H1 (cell line): ENCODE data around the gene C2CD3.

Experiments used
- ATF2 ChIP-seq: IDR thresholded peaks from 2 replicates; pipeline ENCODE4 v1.6.1; 2012; ENCODE audit warnings: low read length, inconsistent platforms
- CTCF ChIP-seq, 3 experiments: IDR thresholded peaks; 1 replicate in 2 of 3; 2 replicates in 1 of 3; pipeline versions ENCODE4 v1.5.1 to v1.6.1; 2011; ENCODE audit warnings: low read length in 3 of 3, mild to moderate bottlenecking in 3 of 3, inconsistent platforms in 2 of 3, low read depth in 1 of 3, moderate library complexity in 1 of 3; ENCODE audit not compliant: insufficient read depth in 1 of 3; ENCODE audit errors: control extremely low read depth in 1 of 3
- EGR1 ChIP-seq: IDR thresholded peaks from 2 replicates; pipeline ENCODE4 v1.6.1; 2011; ENCODE audit warnings: low read depth, low read length, borderline replicate concordance
- EZH2 ChIP-seq: fragments of 200-600 bp; sonication (generic); IDR thresholded peaks from 2 replicates; pipeline ENCODE4 v1.7.1; 2012; ENCODE audit warnings: low read depth, mild to moderate bottlenecking, moderate library complexity, low read length, inconsistent platforms; ENCODE audit not compliant: severe bottlenecking
- MAX ChIP-seq: IDR thresholded peaks from 2 replicates; pipeline ENCODE4 v1.6.1; 2012; ENCODE audit warnings: inconsistent platforms
- RFX5 ChIP-seq: IDR thresholded peaks from 2 replicates; pipeline ENCODE4 v1.6.1; 2011; ENCODE audit warnings: low read depth, low read length, improper control_type of control experiment, borderline replicate concordance
- USF2 ChIP-seq: IDR thresholded peaks from 2 replicates; pipeline ENCODE4 v1.6.1; 2011; ENCODE audit warnings: low read length, improper control_type of control experiment

- TF ChIP-seq CTCF (IDR thresholded peaks at IDR 0.05; ENCODE audit: control extremely low read depth in 1 of 3, insufficient read depth in 1 of 3, low read depth in 1 of 3, low read length in 3 of 3) (no peak), EGR1 (no peak), MAX (no peak), RFX5 (no peak), ATF2 (no peak), EZH2 (no peak), USF2 (no peak)
These were observed 179.3 kb downstream of the C2CD3 start for GRCh38 chr11:73991471-73992006.
